GM06990 (cell line): ENCODE results near the gene OR1I1.

Source experiments
- DNase-seq: peaks from one replicate; pipeline ENCODE4 v3.0.0-alpha.2; 2011; ENCODE audit not compliant: insufficient read length; ENCODE audit errors: extremely low read depth
- H3K27me3 ChIP-seq: replicated peaks from 2 replicates; pipeline ENCODE4 v1.6.0; 2011; ENCODE audit warnings: low read length; ENCODE audit not compliant: control insufficient read depth, insufficient read depth
- H3K36me3 ChIP-seq: 2 replicates; pipeline ENCODE4 v1.5.1; 2011; ENCODE audit warnings: low read length; ENCODE audit not compliant: control insufficient read depth, insufficient read depth
- H3K4me3 ChIP-seq: replicated peaks from 2 replicates; pipeline ENCODE4 v1.5.1; 2011; ENCODE audit warnings: low read depth, mild to moderate bottlenecking, control low read depth, low read length
- CTCF ChIP-seq: IDR thresholded peaks from 2 replicates; pipeline ENCODE4 v1.5.1; 2011; ENCODE audit warnings: low read length, control low read depth, mild to moderate bottlenecking, inconsistent platforms; ENCODE audit not compliant: insufficient read depth, poor library complexity, severe bottlenecking

The OR1I1 gene

DNA sequence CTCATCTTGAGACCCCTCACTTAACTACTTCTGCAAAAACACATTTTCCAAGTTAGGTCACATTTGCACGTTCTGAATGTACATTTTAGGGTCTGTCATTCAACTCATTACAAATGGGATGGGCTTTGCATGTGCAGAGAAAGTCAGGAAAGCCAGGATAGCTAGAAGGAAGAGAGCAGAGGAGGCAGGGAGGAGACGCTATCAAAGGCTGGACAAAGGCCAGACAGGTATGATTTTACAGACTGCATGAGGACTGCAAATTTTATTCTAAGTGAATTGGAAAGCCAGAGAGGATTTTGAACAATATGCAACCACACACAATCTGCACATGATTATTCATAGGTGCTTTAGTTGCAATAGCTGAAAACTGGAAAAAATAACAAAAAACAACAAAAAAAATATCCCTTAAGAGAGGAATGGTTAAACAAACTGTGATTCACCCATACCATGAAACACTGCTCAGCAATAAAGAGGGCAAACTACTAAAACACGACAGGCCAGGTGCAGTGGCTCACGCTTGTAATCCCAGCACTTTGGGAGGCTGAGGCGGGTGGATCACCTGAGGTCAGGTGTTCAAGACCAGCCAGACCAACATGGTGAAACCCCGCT lies 46.3 kb downstream of the OR1I1 start:
- no peaks in the 10 kb centered on the region for H3K27me3 ChIP-seq
- DNase-seq: no peak
- TF ChIP-seq CTCF: no peak
- no peak overlapping the region for H3K4me3 ChIP-seq
- H3K36me3 ChIP-seq: no peaks in the 10 kb centered on the region

DNA sequence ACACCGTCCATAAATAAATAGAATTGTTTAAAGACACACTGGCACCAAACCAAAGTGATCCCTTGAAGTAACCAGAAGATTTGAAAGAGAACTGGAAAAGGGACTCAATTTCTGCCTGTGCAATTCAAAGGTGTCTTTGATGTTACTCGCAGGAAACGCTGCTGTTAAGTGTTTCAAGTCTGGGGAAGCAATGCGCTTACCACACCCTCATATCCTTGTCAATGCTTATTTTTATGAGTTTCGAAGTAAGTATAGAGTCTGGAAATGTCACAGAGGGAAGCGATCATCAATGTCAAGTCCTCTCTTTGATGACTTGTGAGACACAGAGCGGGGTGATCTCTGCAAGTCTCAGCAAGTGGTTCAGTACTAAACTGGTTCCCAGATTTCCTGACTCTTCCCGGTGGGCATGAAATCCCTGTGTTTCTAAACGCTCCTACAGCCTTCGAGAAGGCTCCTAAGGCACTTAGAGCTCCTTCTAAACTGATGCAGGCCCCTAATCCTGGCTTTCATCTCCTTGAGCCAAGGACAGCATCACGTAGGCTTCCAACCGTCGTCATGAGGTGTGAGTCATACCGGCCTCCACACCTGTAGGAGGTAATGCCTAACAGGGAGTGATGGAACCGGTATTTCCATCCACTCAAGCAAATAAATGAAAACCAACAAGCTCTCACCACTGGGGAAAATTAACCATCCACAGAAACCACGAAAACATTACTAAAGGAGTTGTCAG lies 48.0 kb downstream of the OR1I1 start:
- Histone ChIP-seq H3K4me3 (no peak overlapping the region), H3K36me3 (no peaks in the 10 kb centered on the region), H3K27me3 (no peaks in the 10 kb centered on the region)
- no peak for DNase-seq
- TF ChIP-seq CTCF: no peak

GRCh38 chr19:15136234-15136954 lies 54.4 kb downstream of the OR1I1 start:
- Histone ChIP-seq H3K36me3 (no peaks in the 10 kb centered on the region), H3K4me3 (no peak overlapping the region)
- TF ChIP-seq CTCF: no peak

DNA sequence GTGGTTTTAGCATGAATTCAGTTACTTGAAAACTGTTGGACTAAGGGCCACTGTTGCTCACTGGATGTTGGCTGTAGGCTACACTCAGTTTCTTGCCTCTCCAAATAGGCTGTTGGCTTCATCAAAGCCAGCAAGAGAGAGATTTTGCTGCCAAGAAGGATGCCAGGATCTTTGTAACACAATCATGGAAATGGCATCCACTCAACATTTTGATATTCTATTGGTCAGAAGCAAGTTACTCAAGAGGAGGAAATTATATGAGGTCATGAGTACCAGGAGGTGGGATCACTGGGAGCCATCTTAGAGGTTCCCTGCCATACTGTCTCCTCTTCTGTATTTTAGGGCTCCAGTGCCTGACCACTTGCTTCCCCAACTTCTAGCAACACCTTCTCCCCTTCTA lies 55.8 kb downstream of the OR1I1 start:
- Histone ChIP-seq H3K27me3 (no peaks in the 10 kb centered on the region), H3K36me3 (no peaks in the 10 kb centered on the region), H3K4me3 (no peak overlapping the region)
- no peak for TF ChIP-seq CTCF
- DNase-seq: no peak

More at GRCh38 chr19:15136234-15136954, 54.4 kb downstream of the OR1I1 start:
- DNase-seq: no peak
- H3K27me3 ChIP-seq: no peaks in the 10 kb centered on the region

- no peak for TF ChIP-seq CTCF
- no peaks in the 10 kb centered on the region for H3K27me3 ChIP-seq
- no peak overlapping the region for H3K4me3 ChIP-seq
- DNase-seq: no peak
- no peaks in the 10 kb centered on the region for H3K36me3 ChIP-seq
Measured at GRCh38 chr19:15138427-15138826, 56.4 kb downstream of the OR1I1 start.
